Measurements from ENCODE around the gene DOK4. TPM values are rescaled to one million over a fixed set of nuclear protein-coding genes. Genes with fewer than 3 reads are reported as not detected.

The DOK4 gene
- polyA plus RNA-seq, 1 experiment: 40.0 TPM

GRCh38 chr16:57512296-57513001, 26.2 kb upstream of the DOK4 start:
- no peak for DNase-seq (ENCODE audit: low read depth)
- CTCF ChIA-PET: interaction anchor here (0.7 to 9.1 kb wide), 4 partner anchors 7 to 212 kb away, joined by 3 to 219 read pairs (median 18); no protein-coding TSS in a partner anchor
- TF ChIP-seq CTCF (IDR thresholded peaks at IDR 0.05; ENCODE audit: insufficient read depth, low read depth, low read length): no peak
- Histone ChIP-seq H3K4me3 (ENCODE audit: low read depth, low read length) (no peak overlapping the region), H3K27me3 (ENCODE audit: control insufficient read depth, insufficient read depth, low read length) (peaks cover 2% of the 10 kb centered on the region; the same call in 1 of the 2 replicates), H3K36me3 (ENCODE audit: control insufficient read depth, insufficient read depth, low read length) (peaks cover 6% of the 10 kb centered on the region)
- POLR2A ChIA-PET: no interaction called here

DNA sequence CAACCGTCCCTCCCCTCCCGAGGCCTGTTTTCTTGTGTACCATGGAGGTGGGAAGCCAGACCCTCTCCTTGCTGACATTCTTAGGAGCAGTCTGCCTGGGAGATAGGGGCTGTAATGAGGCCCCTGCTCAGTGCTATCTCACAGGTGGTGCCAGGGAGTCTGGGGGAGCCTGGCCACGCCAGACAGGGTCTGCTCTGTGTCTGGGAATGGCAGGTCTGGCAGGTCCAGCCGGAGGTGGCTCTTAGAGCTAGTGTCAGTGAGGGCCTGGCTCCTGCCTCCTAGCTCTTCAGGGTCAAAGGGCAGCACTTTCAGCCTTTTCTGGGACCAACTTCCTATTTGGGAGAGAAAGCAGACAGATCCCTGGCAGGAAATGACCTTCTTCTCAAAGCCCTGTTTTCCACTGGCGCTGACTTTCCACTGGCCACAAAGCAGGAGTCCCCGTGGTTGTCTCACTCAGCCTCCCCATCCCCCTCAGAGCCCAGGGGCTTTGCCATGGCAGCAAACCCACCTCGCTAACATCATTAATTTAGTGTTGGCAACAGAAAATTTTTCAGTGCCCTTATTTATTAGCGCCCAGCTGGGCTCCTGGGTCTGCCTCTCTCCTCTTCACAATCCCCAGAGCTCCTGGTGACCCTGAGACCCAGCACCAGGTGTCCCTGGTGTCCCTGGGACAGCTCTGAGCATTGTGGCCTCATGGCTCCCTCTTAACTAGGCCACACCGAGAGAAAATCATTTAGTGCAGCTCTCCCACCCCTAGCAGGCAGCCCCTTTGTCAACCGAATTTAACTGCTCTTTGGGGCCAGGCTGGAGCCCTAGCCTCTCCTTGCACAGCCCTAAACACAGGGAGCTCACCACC, 24.0 kb upstream of the DOK4 start:
- no peak for TF ChIP-seq CTCF (IDR thresholded peaks at IDR 0.05; ENCODE audit: insufficient read depth, low read depth, low read length)
- no peak overlapping the region for H3K4me3 ChIP-seq (ENCODE audit: low read depth, low read length)
- ChIA-PET POLR2A (no interaction called here), CTCF (interaction anchor here (1.2 to 3.4 kb wide), 2 partner anchors 9 to 10 kb away, joined by 4 to 22 read pairs; no protein-coding TSS in a partner anchor)
- H3K36me3 ChIP-seq (ENCODE audit: control insufficient read depth, insufficient read depth, low read length): peaks cover 2% of the 10 kb centered on the region; the same call in 1 of the 2 replicates
- H3K27me3 ChIP-seq (ENCODE audit: control insufficient read depth, insufficient read depth, low read length): peaks cover 6% of the 10 kb centered on the region; the same call in 1 of the 2 replicates
- no peak for DNase-seq (ENCODE audit: low read depth)

DNA sequence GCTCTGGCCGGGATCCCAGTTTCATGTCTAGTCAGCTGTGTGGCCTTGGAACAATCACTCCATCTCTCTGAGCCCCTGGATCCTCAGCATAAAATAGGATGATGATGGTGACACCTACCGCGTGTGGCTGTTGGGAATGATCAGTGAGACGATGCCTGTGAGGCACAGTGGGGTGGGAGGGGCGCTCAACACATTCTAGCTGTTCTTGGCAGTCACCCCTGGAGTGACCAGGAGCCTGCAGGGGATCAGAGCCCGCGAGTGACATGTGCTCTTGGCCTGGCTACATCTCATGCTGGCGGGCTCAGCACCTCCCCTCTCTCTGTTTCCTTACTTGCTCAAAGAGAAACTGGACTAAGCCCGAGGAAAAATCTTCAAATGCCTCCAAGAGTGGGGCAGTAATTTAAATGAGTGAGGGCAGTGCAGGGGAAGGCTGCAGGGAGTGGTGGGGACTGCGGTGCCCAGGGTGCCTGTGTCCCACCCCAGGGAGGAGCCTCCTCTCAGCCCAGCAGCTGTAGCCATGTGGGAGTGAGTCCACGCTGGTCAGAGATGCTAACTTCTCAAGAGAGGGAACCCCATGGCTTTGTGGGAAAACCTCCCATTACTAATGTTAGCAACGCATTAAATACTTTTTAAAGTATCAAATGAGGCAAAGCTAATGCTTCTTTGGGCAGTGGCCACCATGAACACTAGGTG, 23.1 kb upstream of the DOK4 start:
- Histone ChIP-seq H3K27me3 (ENCODE audit: control insufficient read depth, insufficient read depth, low read length) (peaks cover 7% of the 10 kb centered on the region; the same call in 1 of the 2 replicates), H3K36me3 (ENCODE audit: control insufficient read depth, insufficient read depth, low read length) (no peaks in the 10 kb centered on the region), H3K4me3 (ENCODE audit: low read depth, low read length) (no peak overlapping the region)
- TF ChIP-seq CTCF (IDR thresholded peaks at IDR 0.05; ENCODE audit: insufficient read depth, low read depth, low read length): no peak
- ChIA-PET POLR2A (no interaction called here), CTCF (interaction anchor here (3.4 kb wide), 1 partner anchor 10 kb away, joined by 22 read pairs; no protein-coding TSS in a partner anchor)
- no peak for DNase-seq (ENCODE audit: low read depth)

DNA sequence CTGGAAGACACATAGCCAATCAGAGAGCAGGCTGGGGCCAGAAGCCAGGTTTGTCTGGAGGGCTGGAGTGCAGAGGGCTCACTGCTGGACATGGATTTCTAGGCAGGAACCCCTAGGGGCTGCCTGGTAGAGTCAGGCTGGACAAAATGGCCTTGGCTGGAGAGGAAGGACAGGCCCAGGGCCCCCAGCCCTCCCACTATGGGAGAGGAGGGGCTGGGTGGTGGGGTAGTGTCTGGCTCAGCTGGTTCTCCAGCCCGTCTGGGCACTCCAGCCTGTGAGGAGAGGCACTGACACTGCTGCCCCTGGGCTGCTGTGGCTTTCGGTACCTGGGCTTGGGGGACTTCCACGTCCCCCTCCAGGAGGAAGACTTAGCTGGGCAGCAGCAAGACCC, 21.7 kb upstream of the DOK4 start:
- no peaks in the 10 kb centered on the region for H3K36me3 ChIP-seq (ENCODE audit: control insufficient read depth, insufficient read depth, low read length)
- no peak for TF ChIP-seq CTCF (IDR thresholded peaks at IDR 0.05; ENCODE audit: insufficient read depth, low read depth, low read length)
- CTCF ChIA-PET: interaction anchor here (1.0 to 2.1 kb wide), 2 partner anchors 12 to 46 kb away, joined by 5 to 9 read pairs; partner anchors contain the start of gene POLR2C
- peaks cover 15% of the 10 kb centered on the region for H3K27me3 ChIP-seq (ENCODE audit: control insufficient read depth, insufficient read depth, low read length)
- H3K4me3 ChIP-seq (ENCODE audit: low read depth, low read length): no peak overlapping the region
- POLR2A ChIA-PET: no interaction called here
- DNase-seq (ENCODE audit: low read depth): no peak
